A549 (cell line): ENCODE results near the gene GRHL3. TPM values are rescaled to one million over a fixed set of nuclear protein-coding genes. Genes with fewer than 3 reads are reported as not detected.

ENCODE experiments used
- ATAC-seq, 2 experiments: fragments of 200-7000 bp in 1 of 2; fragments of >200 bp in 1 of 2; cut with Nextera tagmentation in 1 of 2; cut with Tn5 transposase in 1 of 2; 3 replicates each; pipeline versions ENCODE4 v1.8.0 to v1.9.1; 2018 to 2020; ENCODE audit warnings: mild to moderate bottlenecking in 1 of 2, moderate library complexity in 1 of 2
- CTCF ChIA-PET: fragments of 300-600 bp; sonication (Branson Sonifier 250); formaldehyde crosslinking; extraction: SDS; loops from one replicate; lab custom pipeline; 2021; ENCODE audit warnings: antibody characterized with exemption, inconsistent platforms; lab: Yijun Ruan, JAX
- POLR2A ChIA-PET: fragments of 350-600 bp; formaldehyde crosslinking; extraction: SDS; loops from one replicate; lab custom pipeline; 2021; ENCODE audit warnings: antibody characterized with exemption, inconsistent platforms; lab: Yijun Ruan, JAX
- DNase-seq, 2 experiments: peaks; one replicate each; pipeline versions ENCODE4 v3.0.0 to v3.0.0-alpha.2; 2011 to 2016; ENCODE audit warnings: low read depth in 1 of 2, low spot score in 1 of 2
- FAIRE-seq: peaks from 2 replicates; lab custom pipeline; 2011; peaks lifted over from hg19 to GRCh38; lab: Jason Lieb, UNC
- H3K27ac ChIP-seq, 2 experiments: fragments of >200 bp; sonication (Bioruptor Twin); formaldehyde crosslinking; 3 replicates each; pipeline ENCODE4 v1.5.1; 2016 to 2017
- H3K4me1 ChIP-seq: fragments of >200 bp; sonication (Bioruptor Twin); formaldehyde crosslinking; 3 replicates; pipeline ENCODE4 v1.6.1; 2016
- H3K4me2 ChIP-seq: fragments of >200 bp; sonication (Bioruptor Twin); formaldehyde crosslinking; 3 replicates; pipeline ENCODE4 v1.6.1; 2016
- H3K4me3 ChIP-seq: fragments of >200 bp; sonication (Bioruptor Twin); formaldehyde crosslinking; 3 replicates; pipeline ENCODE4 v1.5.1; 2016
- H3K9me3 ChIP-seq: fragments of >200 bp; sonication (Bioruptor Twin); formaldehyde crosslinking; 3 replicates; pipeline ENCODE4 v1.6.1; 2016
- CBX8 ChIP-seq: fragments of 200-600 bp; sonication (generic); IDR thresholded peaks from 2 replicates; pipeline ENCODE4 v1.6.1; 2016
- CEBPB ChIP-seq, 2 experiments: fragments of >200 bp in 1 of 2; sonication (Bioruptor Twin) in 1 of 2; formaldehyde crosslinking in 1 of 2; IDR thresholded peaks; 2 replicates each; pipeline ENCODE4 v1.6.1; 2012 to 2016
- EHMT2 ChIP-seq: fragments of 200-600 bp; sonication (generic); IDR thresholded peaks from 2 replicates; pipeline ENCODE4 v1.6.1; 2016; ENCODE audit warnings: antibody characterized with exemption, low read depth, mild to moderate bottlenecking, moderate library complexity
- EP300 ChIP-seq, 2 experiments: fragments of >200 bp; sonication (Bioruptor Twin); formaldehyde crosslinking; IDR thresholded peaks; 2 replicates in 1 of 2; 3 replicates in 1 of 2; pipeline ENCODE4 v1.6.1; 2016 to 2017
- FOSL2 ChIP-seq, 2 experiments: fragments of 450-650 bp in 1 of 2; fragments of >200 bp in 1 of 2; sonication (Bioruptor Twin) in 1 of 2; formaldehyde crosslinking; IDR thresholded peaks; 2 replicates each; pipeline versions ENCODE4 v1.5.0 to v1.6.1; 2016 to 2020; ENCODE audit warnings: mild to moderate bottlenecking in 1 of 2, moderate library complexity in 1 of 2
- HEYL ChIP-seq: fragments of 250-450 bp; sonication (Bioruptor Pico); IDR thresholded peaks from 2 replicates; pipeline ENCODE4 v1.8.0; 2021; ENCODE audit warnings: mild to moderate bottlenecking, moderate library complexity
- JUN ChIP-seq, 2 experiments: fragments of >200 bp; sonication (Bioruptor Twin); formaldehyde crosslinking; IDR thresholded peaks; 2 replicates in 1 of 2; 3 replicates in 1 of 2; pipeline ENCODE4 v1.6.1; 2016 to 2017
- NFE2L2 ChIP-seq: fragments of 150-350 bp; conservative IDR thresholded peaks from 2 replicates; pipeline ENCODE4 v1.6.1; 2014; ENCODE audit warnings: low read length
- NR3C1 ChIP-seq: fragments of >200 bp; sonication (Bioruptor Twin); formaldehyde crosslinking; IDR thresholded peaks from 3 replicates; pipeline ENCODE4 v1.6.1; 2017
- RAD21 ChIP-seq, 2 experiments: fragments of >200 bp in 1 of 2; sonication (Bioruptor Twin) in 1 of 2; formaldehyde crosslinking in 1 of 2; IDR thresholded peaks in 1 of 2; conservative IDR thresholded peaks in 1 of 2; 2 replicates in 1 of 2; 3 replicates in 1 of 2; pipeline ENCODE4 v1.6.1; 2012 to 2018; ENCODE audit warnings: inconsistent platforms in 1 of 2
- RARB ChIP-seq: fragments of 250-450 bp; sonication (Bioruptor Pico); IDR thresholded peaks from 2 replicates; pipeline ENCODE4 v1.8.0; 2021; ENCODE audit warnings: mild to moderate bottlenecking, moderate library complexity
- SMC3 ChIP-seq: fragments of >200 bp; sonication (Bioruptor Twin); formaldehyde crosslinking; IDR thresholded peaks from 3 replicates; pipeline ENCODE4 v1.6.1; 2018; ENCODE audit warnings: inconsistent platforms
- TFCP2L1 ChIP-seq: fragments of 250-450 bp; sonication (Bioruptor Pico); IDR thresholded peaks from 2 replicates; pipeline ENCODE4 v1.5.0; 2021; ENCODE audit warnings: mild to moderate bottlenecking
- TP53 ChIP-seq: fragments of 250-450 bp; sonication (Bioruptor Pico); IDR thresholded peaks from 2 replicates; pipeline ENCODE4 v1.5.0; 2021; ENCODE audit warnings: mild to moderate bottlenecking, moderate library complexity
- ZNF302 ChIP-seq: fragments of 250-450 bp; sonication (Bioruptor Pico); IDR thresholded peaks from 2 replicates; pipeline ENCODE4 v1.9.0; 2021; ENCODE audit warnings: inconsistent platforms, mild to moderate bottlenecking, moderate library complexity
- WGBS: methylation state at CpG from one replicate; pipeline ENCODE4 v1.1.6; 2017; ENCODE audit errors: missing lambda C conversion rate; 5-methylcytosine and 5-hydroxymethylcytosine counted together
- polyA plus RNA-seq, 4 experiments: library from polyadenylated mRNA; depleted of rRNA in 3 of 4; stranded (reverse); fragments of >200 nt; fragmentation: RNase III in 1 of 4; extraction: RNeasy Plus Mini Kit Qiagen cat#74134 plus additional on column Dnase treatment in 1 of 4; gene quantifications; 2 replicates in 3 of 4; 3 replicates in 1 of 4; pipeline ENCODE4 v1.2.3, GENCODE V29; 2011 to 2017
- TF ChIP-seq, protein P1 (sequence below): fragments of >200 bp; sonication (Bioruptor Twin); formaldehyde crosslinking; IDR thresholded peaks from 2 replicates; pipeline ENCODE4 v1.6.1; 2016
- TF ChIP-seq, protein P2 (sequence below): fragments of 450-650 bp; IDR thresholded peaks from 2 replicates; pipeline ENCODE4 v1.6.1; 2014; ENCODE audit warnings: antibody characterized with exemption
- TF ChIP-seq, protein P3 (sequence below): fragments of >200 bp; sonication (Bioruptor Twin); formaldehyde crosslinking; IDR thresholded peaks from 3 replicates; pipeline ENCODE4 v1.6.1; 2016
- TF ChIP-seq, protein P4 (sequence below): fragments of >200 bp; sonication (Bioruptor Twin); formaldehyde crosslinking; IDR thresholded peaks from 3 replicates; pipeline ENCODE4 v1.5.1; 2016
- TF ChIP-seq, protein P5 (sequence below): fragments of 250-450 bp; sonication (Bioruptor Pico); IDR thresholded peaks from 2 replicates; pipeline ENCODE4 v1.5.0; 2020; ENCODE audit warnings: low read depth, mild to moderate bottlenecking, moderate library complexity
- TF ChIP-seq, protein P6 (sequence below): IDR thresholded peaks from 2 replicates; pipeline ENCODE4 v1.6.1; 2012

GRHL3 gene
- polyA plus RNA-seq, 2 of the 4 experiments (the other 2 are of a cell fraction): 0.58 to 1.6 TPM

DNA sequence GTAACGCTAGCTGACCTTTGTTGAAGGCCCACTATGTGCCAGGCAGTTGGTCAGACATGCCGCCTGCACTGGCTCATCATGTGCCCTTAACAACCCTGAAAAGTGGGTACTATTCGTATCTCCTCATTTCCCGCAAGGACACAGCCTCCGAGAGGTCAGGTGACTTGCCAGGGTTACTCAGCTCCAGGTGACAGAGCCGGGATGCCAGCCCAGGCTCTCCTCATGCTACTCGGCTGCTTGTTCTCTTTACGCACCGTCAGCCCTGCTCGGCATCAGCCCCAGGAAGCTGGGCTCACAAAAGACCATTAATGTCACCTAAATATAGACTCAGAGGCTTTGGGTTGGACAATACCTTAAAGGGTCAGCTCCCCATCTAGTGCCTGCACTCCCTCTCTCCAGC is 29.0 kb downstream of the GRHL3 start:
- POLR2A ChIA-PET: no interaction called here
- FAIRE-seq: no peak
- H3K9me3 ChIP-seq: no peaks in the 10 kb centered on the region
- WGBS: 94% methylated on average over 6 of the region's 10 CpGs
- TF ChIP-seq, protein P1, sequence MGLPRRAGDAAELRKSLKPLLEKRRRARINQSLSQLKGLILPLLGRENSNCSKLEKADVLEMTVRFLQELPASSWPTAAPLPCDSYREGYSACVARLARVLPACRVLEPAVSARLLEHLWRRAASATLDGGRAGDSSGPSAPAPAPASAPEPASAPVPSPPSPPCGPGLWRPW: no peak
- no peak for TF ChIP-seq EHMT2
- no peak for TF ChIP-seq EP300 (IDR thresholded peaks at IDR 0.05)
- TF ChIP-seq, protein P2, sequence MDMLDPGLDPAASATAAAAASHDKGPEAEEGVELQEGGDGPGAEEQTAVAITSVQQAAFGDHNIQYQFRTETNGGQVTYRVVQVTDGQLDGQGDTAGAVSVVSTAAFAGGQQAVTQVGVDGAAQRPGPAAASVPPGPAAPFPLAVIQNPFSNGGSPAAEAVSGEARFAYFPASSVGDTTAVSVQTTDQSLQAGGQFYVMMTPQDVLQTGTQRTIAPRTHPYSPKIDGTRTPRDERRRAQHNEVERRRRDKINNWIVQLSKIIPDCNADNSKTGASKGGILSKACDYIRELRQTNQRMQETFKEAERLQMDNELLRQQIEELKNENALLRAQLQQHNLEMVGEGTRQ: no peak
- no peak for TF ChIP-seq ZNF302 (CRISPR knock-in tag)
- no peak for TF ChIP-seq CBX8
- TF ChIP-seq JUN (IDR thresholded peaks at IDR 0.05): no peak
- TF ChIP-seq TP53 (CRISPR knock-in tag): no peak
- TF ChIP-seq CEBPB (IDR thresholded peaks at IDR 0.05): no peak
- TF ChIP-seq RAD21 (conservative IDR thresholded peaks at IDR 0.05 in 1 of 2, IDR thresholded peaks at IDR 0.05 in 1 of 2): no peak
- TF ChIP-seq, protein P3, sequence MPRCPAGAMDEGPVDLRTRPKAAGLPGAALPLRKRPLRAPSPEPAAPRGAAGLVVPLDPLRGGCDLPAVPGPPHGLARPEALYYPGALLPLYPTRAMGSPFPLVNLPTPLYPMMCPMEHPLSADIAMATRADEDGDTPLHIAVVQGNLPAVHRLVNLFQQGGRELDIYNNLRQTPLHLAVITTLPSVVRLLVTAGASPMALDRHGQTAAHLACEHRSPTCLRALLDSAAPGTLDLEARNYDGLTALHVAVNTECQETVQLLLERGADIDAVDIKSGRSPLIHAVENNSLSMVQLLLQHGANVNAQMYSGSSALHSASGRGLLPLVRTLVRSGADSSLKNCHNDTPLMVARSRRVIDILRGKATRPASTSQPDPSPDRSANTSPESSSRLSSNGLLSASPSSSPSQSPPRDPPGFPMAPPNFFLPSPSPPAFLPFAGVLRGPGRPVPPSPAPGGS: no peak
- TF ChIP-seq SMC3: no peak
- TF ChIP-seq NFE2L2: no peak
- TF ChIP-seq, protein P4, sequence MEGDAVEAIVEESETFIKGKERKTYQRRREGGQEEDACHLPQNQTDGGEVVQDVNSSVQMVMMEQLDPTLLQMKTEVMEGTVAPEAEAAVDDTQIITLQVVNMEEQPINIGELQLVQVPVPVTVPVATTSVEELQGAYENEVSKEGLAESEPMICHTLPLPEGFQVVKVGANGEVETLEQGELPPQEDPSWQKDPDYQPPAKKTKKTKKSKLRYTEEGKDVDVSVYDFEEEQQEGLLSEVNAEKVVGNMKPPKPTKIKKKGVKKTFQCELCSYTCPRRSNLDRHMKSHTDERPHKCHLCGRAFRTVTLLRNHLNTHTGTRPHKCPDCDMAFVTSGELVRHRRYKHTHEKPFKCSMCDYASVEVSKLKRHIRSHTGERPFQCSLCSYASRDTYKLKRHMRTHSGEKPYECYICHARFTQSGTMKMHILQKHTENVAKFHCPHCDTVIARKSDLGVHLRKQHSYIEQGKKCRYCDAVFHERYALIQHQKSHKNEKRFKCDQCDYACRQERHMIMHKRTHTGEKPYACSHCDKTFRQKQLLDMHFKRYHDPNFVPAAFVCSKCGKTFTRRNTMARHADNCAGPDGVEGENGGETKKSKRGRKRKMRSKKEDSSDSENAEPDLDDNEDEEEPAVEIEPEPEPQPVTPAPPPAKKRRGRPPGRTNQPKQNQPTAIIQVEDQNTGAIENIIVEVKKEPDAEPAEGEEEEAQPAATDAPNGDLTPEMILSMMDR: no peak
- DNase-seq: no peak
- CTCF ChIA-PET: interaction anchor here (1.0 to 4.2 kb wide), 6 partner anchors 13 to 147 kb away, joined by 3 to 15 read pairs (median 6); no protein-coding TSS in a partner anchor
- no peak for ATAC-seq
- no peak overlapping the region for H3K4me2 ChIP-seq
- H3K27ac ChIP-seq: no peak overlapping the region
- no peak overlapping the region for H3K4me3 ChIP-seq
- H3K4me1 ChIP-seq: peaks cover 14% of the 10 kb centered on the region

DNA sequence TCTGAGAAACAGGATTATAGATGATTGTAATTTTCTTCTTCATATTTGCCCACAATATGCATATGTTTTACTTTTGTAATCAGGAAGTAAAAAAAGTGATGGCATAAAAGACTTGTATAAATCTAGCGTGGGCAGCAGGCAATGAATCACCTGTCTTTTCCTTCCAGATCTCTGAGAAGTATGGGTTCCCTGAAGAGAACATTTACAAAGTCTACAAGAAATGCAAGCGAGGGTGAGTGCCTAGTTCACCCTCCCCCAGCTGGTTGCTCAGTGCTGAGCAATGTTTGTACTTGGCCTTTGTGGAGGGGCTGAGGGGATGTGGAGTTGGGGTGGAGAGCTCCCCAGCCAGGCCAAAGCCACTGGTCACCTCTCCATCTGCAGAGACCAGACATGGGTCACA is 30.7 kb downstream of the GRHL3 start:
- FAIRE-seq (no peak), DNase-seq (no peak), ATAC-seq (no peak)
- ChIA-PET CTCF (interaction anchor here (1.4 to 4.2 kb wide), 3 partner anchors 9 to 148 kb away, joined by 5 to 15 read pairs (median 11); no protein-coding TSS in a partner anchor), POLR2A (no interaction called here)
- Histone ChIP-seq H3K4me1 (peaks cover 14% of the 10 kb centered on the region), H3K4me2 (no peak overlapping the region), H3K27ac (no peak overlapping the region), H3K4me3 (no peak overlapping the region), H3K9me3 (no peaks in the 10 kb centered on the region)
- 76% methylated on average over 2 of the region's 2 CpGs for WGBS
- TF ChIP-seq RARB (no peak), RAD21 (conservative IDR thresholded peaks at IDR 0.05 in 1 of 2, IDR thresholded peaks at IDR 0.05 in 1 of 2) (no peak), EP300 (IDR thresholded peaks at IDR 0.05) (no peak), NR3C1 (no peak), TP53 (CRISPR knock-in tag) (no peak), FOSL2 (IDR thresholded peaks at IDR 0.05) (no peak), FOSL2 (CRISPR knock-in tag; IDR thresholded peaks at IDR 0.05) (no peak), HEYL (CRISPR knock-in tag) (no peak), TFCP2L1 (CRISPR knock-in tag) (no peak)
- TF ChIP-seq, protein P5, sequence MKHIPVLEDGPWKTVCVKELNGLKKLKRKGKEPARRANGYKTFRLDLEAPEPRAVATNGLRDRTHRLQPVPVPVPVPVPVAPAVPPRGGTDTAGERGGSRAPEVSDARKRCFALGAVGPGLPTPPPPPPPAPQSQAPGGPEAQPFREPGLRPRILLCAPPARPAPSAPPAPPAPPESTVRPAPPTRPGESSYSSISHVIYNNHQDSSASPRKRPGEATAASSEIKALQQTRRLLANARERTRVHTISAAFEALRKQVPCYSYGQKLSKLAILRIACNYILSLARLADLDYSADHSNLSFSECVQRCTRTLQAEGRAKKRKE: no peak
- TF ChIP-seq, protein P6, sequence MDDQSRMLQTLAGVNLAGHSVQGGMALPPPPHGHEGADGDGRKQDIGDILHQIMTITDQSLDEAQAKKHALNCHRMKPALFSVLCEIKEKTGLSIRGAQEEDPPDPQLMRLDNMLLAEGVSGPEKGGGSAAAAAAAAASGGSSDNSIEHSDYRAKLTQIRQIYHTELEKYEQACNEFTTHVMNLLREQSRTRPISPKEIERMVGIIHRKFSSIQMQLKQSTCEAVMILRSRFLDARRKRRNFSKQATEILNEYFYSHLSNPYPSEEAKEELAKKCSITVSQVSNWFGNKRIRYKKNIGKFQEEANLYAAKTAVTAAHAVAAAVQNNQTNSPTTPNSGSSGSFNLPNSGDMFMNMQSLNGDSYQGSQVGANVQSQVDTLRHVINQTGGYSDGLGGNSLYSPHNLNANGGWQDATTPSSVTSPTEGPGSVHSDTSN: no peak
